ENCODE data around the gene ECI1. TPM values are rescaled to one million over a fixed set of nuclear protein-coding genes. Genes with fewer than 3 reads are reported as not detected.

ECI1 gene
- total and polyA plus RNA-seq, 2 of the 13 experiments (the other 11 are each of a cell fraction or from before 2014, with no cell fraction given) = 82.0 to 102 TPM

GRCh38 chr16:2196162-2196980 is 55.0 kb downstream of the ECI1 start, which contains the start of gene CASKIN1:
Gene CASKIN1, minus strand, starts transcription at chr16:2196605. Its CDS starts 173 bp downstream, at chr16:2196432.
- H3K27me3 ChIP-seq (ENCODE audit: control insufficient read depth in 1 of 2, insufficient read depth in 2 of 2, low read length in 2 of 2) = peaks cover 2 to 39% of the 10 kb centered on the region in 2 experiments; a peak in 3 of 5 replicates
- H3K4me3 ChIP-seq (replicated peaks in 1 of 3; ENCODE audit: insufficient read depth in 1 of 3, low read depth in 2 of 3, low read length in 3 of 3) = peak within 1 kb of the TSS; percentile 53 to 66 (median 53)
- H3K9me3 ChIP-seq (ENCODE audit: low read length) = no peaks in the 10 kb centered on the region
- peaks cover 54% of the 10 kb centered on the region for H3K4me1 ChIP-seq (ENCODE audit: insufficient read depth, low read length)
- ChIA-PET POLR2A (interaction anchor here (0.6 to 2.9 kb wide), 3 partner anchors 8 to 55 kb away, joined by 3 to 19 read pairs (median 5); partner anchors contain the start of genes ECI1 and TRAF7), CTCF (ENCODE audit: low intra/inter-chr PET ratio, low total read pairs) (no interaction called here)
- BruUV-seq (replicated peaks) = no TSS peak
- peak within 1 kb of the TSS; percentile 44; the same call in 1 of the 2 replicates for H3K9ac ChIP-seq (ENCODE audit: insufficient read depth, low read depth, low read length)
- intact Hi-C loops (cut with micrococcal nuclease; ENCODE audit: unreplicated experiment) (loop anchor here (5.0 kb wide), 2 partner anchors 34 to 56 kb away; partner anchors contain the start of gene ECI1), in situ Hi-C loops (cut with HindIII; ENCODE audit: extremely low pct_ligation_motif_present, low pct_unique_long_range_greater_than_20kb) (no loop called here)
- peak within 1 kb of the TSS; percentile 71 for H3K4me2 ChIP-seq (ENCODE audit: low read depth, low read length)
- no peaks in the 10 kb centered on the region for H4K20me1 ChIP-seq (ENCODE audit: insufficient read depth, low read length)
- H3K79me2 ChIP-seq (ENCODE audit: insufficient read depth, low read length) = no peaks in the 10 kb centered on the region
- peak; percentile 19; the same call in 2 of the 3 replicates for ATAC-seq
- FAIRE-seq = no peak
- no peak for DNase-seq (ENCODE audit: low spot score)
- H3K27ac ChIP-seq (ENCODE audit: extremely low read length, insufficient read depth, low read length) = no peak within 1 kb of the TSS
- no peak within 1 kb of the TSS for H2AFZ ChIP-seq (ENCODE audit: low read length)
- 0% methylated on average over 3 of the region's 129 CpGs for WGBS (ENCODE audit: low lambda C conversion rate)
- TF ChIP-seq, protein P1, sequence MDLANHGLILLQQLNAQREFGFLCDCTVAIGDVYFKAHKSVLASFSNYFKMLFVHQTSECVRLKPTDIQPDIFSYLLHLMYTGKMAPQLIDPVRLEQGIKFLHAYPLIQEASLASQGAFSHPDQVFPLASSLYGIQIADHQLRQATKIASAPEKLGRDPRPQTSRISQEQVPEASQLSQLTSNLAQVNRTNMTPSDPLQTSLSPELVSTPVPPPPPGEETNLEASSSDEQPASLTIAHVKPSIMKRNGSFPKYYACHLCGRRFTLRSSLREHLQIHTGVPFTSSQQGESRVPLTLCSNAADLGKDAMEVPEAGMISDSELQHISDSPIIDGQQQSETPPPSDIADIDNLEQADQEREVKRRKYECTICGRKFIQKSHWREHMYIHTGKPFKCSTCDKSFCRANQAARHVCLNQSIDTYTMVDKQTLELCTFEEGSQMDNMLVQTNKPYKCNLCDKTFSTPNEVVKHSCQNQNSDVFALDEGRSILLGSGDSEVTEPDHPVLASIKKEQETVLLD (CRISPR knock-in tag; IDR thresholded peaks at IDR 0.05; ENCODE audit: low read depth) = peak; percentile 39; the same call in 1 of the 2 replicates
- no peak for TF ChIP-seq ZNF629 (CRISPR knock-in tag; conservative IDR thresholded peaks at IDR 0.05)
- no peak for TF ChIP-seq ZNF768 (CRISPR knock-in tag; IDR thresholded peaks at IDR 0.05)
- TF ChIP-seq SRSF9 (IDR thresholded peaks at IDR 0.05; ENCODE audit: borderline replicate concordance, insufficient read depth, low read depth, low read length, poor library complexity, severe bottlenecking) = no peak
- no peak for TF ChIP-seq IRF2 (CRISPR knock-in tag; IDR thresholded peaks at IDR 0.05)
- no peak for TF ChIP-seq NR0B2 (CRISPR knock-in tag; IDR thresholded peaks at IDR 0.05)
- TF ChIP-seq ZFY (CRISPR knock-in tag; IDR thresholded peaks at IDR 0.05) = peak; percentile 47
- TF ChIP-seq ZNF609 (CRISPR knock-in tag; IDR thresholded peaks at IDR 0.05; ENCODE audit: borderline replicate concordance) = no peak
- TF ChIP-seq, protein P2, sequence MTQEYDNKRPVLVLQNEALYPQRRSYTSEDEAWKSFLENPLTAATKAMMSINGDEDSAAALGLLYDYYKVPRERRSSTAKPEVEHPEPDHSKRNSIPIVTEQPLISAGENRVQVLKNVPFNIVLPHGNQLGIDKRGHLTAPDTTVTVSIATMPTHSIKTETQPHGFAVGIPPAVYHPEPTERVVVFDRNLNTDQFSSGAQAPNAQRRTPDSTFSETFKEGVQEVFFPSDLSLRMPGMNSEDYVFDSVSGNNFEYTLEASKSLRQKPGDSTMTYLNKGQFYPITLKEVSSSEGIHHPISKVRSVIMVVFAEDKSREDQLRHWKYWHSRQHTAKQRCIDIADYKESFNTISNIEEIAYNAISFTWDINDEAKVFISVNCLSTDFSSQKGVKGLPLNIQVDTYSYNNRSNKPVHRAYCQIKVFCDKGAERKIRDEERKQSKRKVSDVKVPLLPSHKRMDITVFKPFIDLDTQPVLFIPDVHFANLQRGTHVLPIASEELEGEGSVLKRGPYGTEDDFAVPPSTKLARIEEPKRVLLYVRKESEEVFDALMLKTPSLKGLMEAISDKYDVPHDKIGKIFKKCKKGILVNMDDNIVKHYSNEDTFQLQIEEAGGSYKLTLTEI (CRISPR knock-in tag; conservative IDR thresholded peaks at IDR 0.05) = no peak
- no peak for TF ChIP-seq KLF6 (CRISPR knock-in tag; IDR thresholded peaks at IDR 0.05)
- TF ChIP-seq ZNF737 (CRISPR knock-in tag; IDR thresholded peaks at IDR 0.05; ENCODE audit: borderline replicate concordance) = no peak
- no peak for TF ChIP-seq DNMT3B (CRISPR knock-in tag; conservative IDR thresholded peaks at IDR 0.05)
- TF ChIP-seq, protein P3, sequence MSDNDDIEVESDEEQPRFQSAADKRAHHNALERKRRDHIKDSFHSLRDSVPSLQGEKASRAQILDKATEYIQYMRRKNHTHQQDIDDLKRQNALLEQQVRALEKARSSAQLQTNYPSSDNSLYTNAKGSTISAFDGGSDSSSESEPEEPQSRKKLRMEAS (IDR thresholded peaks at IDR 0.05) = peak; percentile 56
- no peak for TF ChIP-seq ZSCAN25 (CRISPR knock-in tag; IDR thresholded peaks at IDR 0.05)
- no peaks in the 10 kb centered on the region for H3K36me3 ChIP-seq (replicated peaks in 1 of 2; ENCODE audit: control insufficient read depth in 1 of 2, insufficient read depth in 2 of 2, low read length in 2 of 2)

All from HepG2 (cell line).